OCI-LY7 (cell line): Measurements from ENCODE around the gene ZNF892.

Experiments used
- CTCF ChIP-seq: fragments of 200-600 bp; sonication (generic); conservative IDR thresholded peaks from 2 replicates; pipeline ENCODE4 v1.5.1; 2014; ENCODE audit warnings: mild to moderate bottlenecking, antibody characterized with exemption, low read length, moderate library complexity, mixed read lengths
- EZH2phosphoT487 ChIP-seq: fragments of 200-600 bp; sonication (generic); IDR thresholded peaks from 2 replicates; pipeline ENCODE4 v1.6.1; 2018; ENCODE audit warnings: low read depth, borderline replicate concordance, mild to moderate bottlenecking, mixed run types, antibody characterized with exemption, low read length, moderate library complexity, mixed read lengths

DNA sequence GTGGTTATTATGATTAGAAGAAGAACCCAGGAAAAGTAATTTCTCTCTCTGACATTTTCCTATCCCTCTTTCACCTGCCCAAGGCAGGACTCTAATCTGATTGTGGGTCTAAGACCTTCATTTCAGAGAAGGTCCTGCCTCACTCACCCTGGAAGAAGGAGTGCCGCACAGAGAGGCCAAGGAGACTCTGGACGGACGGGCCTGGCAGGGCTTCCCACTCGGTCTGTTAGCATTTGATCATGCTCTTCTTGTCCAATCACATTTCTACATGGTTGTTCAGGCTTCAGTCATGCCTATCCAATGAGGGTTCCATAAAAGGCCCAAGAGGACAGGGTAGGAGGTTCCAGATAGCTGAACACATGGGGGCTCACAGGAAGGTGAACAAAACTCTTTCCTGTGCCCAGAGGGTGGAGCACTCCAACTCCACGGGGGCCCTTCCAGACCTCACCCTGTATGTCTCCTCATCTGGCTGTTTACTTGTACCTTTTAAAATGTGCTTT is 27.0 kb downstream of the ZNF892 start:
- TF ChIP-seq CTCF (no peak), EZH2phosphoT487 (no peak)
